GM18519 (cell line): ENCODE measurements around the gene NXPE4.

Experiments
- ATAC-seq: cut with Tn5 transposase; IDR thresholded peaks from one replicate; pipeline ENCODE4 v1.9.1; 2021; ENCODE audit warnings: mild to moderate bottlenecking, moderate library complexity; ENCODE audit not compliant: unreplicated experiment, low FRiP score

Gene NXPE4

GRCh38 chr11:114563077-114563476, 32.5 kb downstream of the NXPE4 start:
- no peak for ATAC-seq

- no peak for ATAC-seq
Observed at GRCh38 chr11:114562166-114562916, 33.2 kb downstream of the NXPE4 start.

- no peak for ATAC-seq
Observed at GRCh38 chr11:114559425-114560310, 35.9 kb downstream of the NXPE4 start, which contains the start of gene NXPE1. TSS of gene NXPE1 (minus strand) at chr11:114559881. CDS start at chr11:114551201, 8,680 bp downstream.

- no peak for ATAC-seq
Observed at GRCh38 chr11:114556135-114556534, 39.5 kb downstream of the NXPE4 start.

- ATAC-seq = no peak
Observed at GRCh38 chr11:114553642-114554041, 41.9 kb downstream of the NXPE4 start.

- ATAC-seq = no peak
Observed at GRCh38 chr11:114551060-114551459, 44.5 kb downstream of the NXPE4 start.

- ATAC-seq = no peak
Observed at GRCh38 chr11:114525682-114526081, 69.9 kb downstream of the NXPE4 start.

GRCh38 chr11:114524122-114524521, 71.5 kb downstream of the NXPE4 start:
- ATAC-seq = no peak

GRCh38 chr11:114522818-114523217, 72.8 kb downstream of the NXPE4 start:
- ATAC-seq = no peak
